ENCODE data around the gene COMMD1. TPM values are rescaled to one million over a fixed set of nuclear protein-coding genes. Genes with fewer than 3 reads are reported as not detected.

The COMMD1 gene
- total and polyA plus RNA-seq, 2 experiments from 2014 or later, result 30.5 to 71.1 TPM

- no peaks in the 10 kb centered on the region for H3K36me3 ChIP-seq (replicated peaks; ENCODE audit: insufficient read depth, low read depth)
- WGBS (ENCODE audit: low lambda C conversion rate, missing lambda C conversion rate), result 2% methylated on average over 71 of the region's 74 CpGs
- peak within 1 kb of the TSS; percentile 96 for H3K27ac ChIP-seq
- no peaks in the 10 kb centered on the region for H3K27me3 ChIP-seq
- no peaks in the 10 kb centered on the region for H3K9me2 ChIP-seq (replicated peaks; ENCODE audit: insufficient read depth)
- peak within 1 kb of the TSS; percentile 83 for H2AFZ ChIP-seq
- no peak for TF ChIP-seq EZH2 (IDR thresholded peaks at IDR 0.05; ENCODE audit: borderline replicate concordance)
- peaks cover 12% of the 10 kb centered on the region for H3K4me1 ChIP-seq (ENCODE audit: insufficient read depth)
- peak; percentile 94 for DNase-seq (ENCODE audit: low spot score)
- H3K4me3 ChIP-seq, result peak within 1 kb of the TSS; percentile 77
- peaks cover 47% of the 10 kb centered on the region for H3K79me2 ChIP-seq
- H3K9me3 ChIP-seq (ENCODE audit: low read depth), result no peaks in the 10 kb centered on the region
- peaks cover 30% of the 10 kb centered on the region for H4K20me1 ChIP-seq (ENCODE audit: insufficient read depth, poor library complexity, severe bottlenecking)
- peak within 1 kb of the TSS; percentile 77 for H3K4me2 ChIP-seq
Measured at GRCh38 chr2:61888267-61889055, 17.0 kb upstream of the COMMD1 start, which contains the start of gene CCT4. Gene CCT4, minus strand, starts transcription at chr2:61888656. Its CDS starts 149 bp downstream, at chr2:61888507.

- Histone ChIP-seq H3K36me3 (replicated peaks; ENCODE audit: insufficient read depth, low read depth) (no peaks in the 10 kb centered on the region), H3K9me2 (replicated peaks; ENCODE audit: insufficient read depth) (no peaks in the 10 kb centered on the region), H3K4me3 (no peak overlapping the region), H3K9me3 (ENCODE audit: low read depth) (no peaks in the 10 kb centered on the region), H3K27me3 (no peaks in the 10 kb centered on the region), H3K4me2 (no peak overlapping the region), H3K4me1 (ENCODE audit: insufficient read depth) (no peaks in the 10 kb centered on the region), H3K79me2 (no peaks in the 10 kb centered on the region), H3K27ac (no peak overlapping the region), H2AFZ (no peak overlapping the region), H4K20me1 (ENCODE audit: insufficient read depth, poor library complexity, severe bottlenecking) (no peaks in the 10 kb centered on the region)
- 43% methylated on average over 2 of the region's 2 CpGs for WGBS (ENCODE audit: low lambda C conversion rate, missing lambda C conversion rate)
- peak; percentile 36 for TF ChIP-seq CTCF (IDR thresholded peaks at IDR 0.05; ENCODE audit: poor library complexity)
- TF ChIP-seq EZH2 (IDR thresholded peaks at IDR 0.05; ENCODE audit: borderline replicate concordance), result no peak
- DNase-seq (ENCODE audit: low spot score), result peak; percentile 10
Measured at GRCh38 chr2:61898810-61899209, 6.7 kb upstream of the COMMD1 start.

- Histone ChIP-seq H3K4me1 (ENCODE audit: insufficient read depth) (no peaks in the 10 kb centered on the region), H3K36me3 (replicated peaks; ENCODE audit: insufficient read depth, low read depth) (no peaks in the 10 kb centered on the region), H4K20me1 (ENCODE audit: insufficient read depth, poor library complexity, severe bottlenecking) (no peaks in the 10 kb centered on the region), H3K9me2 (replicated peaks; ENCODE audit: insufficient read depth) (no peaks in the 10 kb centered on the region), H3K4me3 (no peak overlapping the region), H3K4me2 (no peak overlapping the region), H3K27ac (no peak overlapping the region), H3K27me3 (no peaks in the 10 kb centered on the region), H3K79me2 (no peaks in the 10 kb centered on the region), H2AFZ (no peak overlapping the region), H3K9me3 (ENCODE audit: low read depth) (no peaks in the 10 kb centered on the region)
- no peak for DNase-seq (ENCODE audit: low spot score)
- 58% methylated on average over 1 of the region's 1 CpG for WGBS (ENCODE audit: low lambda C conversion rate, missing lambda C conversion rate)
- TF ChIP-seq CTCF (IDR thresholded peaks at IDR 0.05; ENCODE audit: poor library complexity) (no peak), EZH2 (IDR thresholded peaks at IDR 0.05; ENCODE audit: borderline replicate concordance) (no peak)
Measured at GRCh38 chr2:61900281-61900680, 5.2 kb upstream of the COMMD1 start.

GRCh38 chr2:61906186-61906470 lies 654 bp downstream of the COMMD1 start:
- H3K36me3 ChIP-seq (replicated peaks; ENCODE audit: insufficient read depth, low read depth), result no peaks in the 10 kb centered on the region
- no peaks in the 10 kb centered on the region for H3K27me3 ChIP-seq
- H3K4me2 ChIP-seq, result peak overlapping the region; percentile 84
- H3K27ac ChIP-seq, result no peak overlapping the region
- whole genome bisulfite sequencing (ENCODE audit: low lambda C conversion rate, missing lambda C conversion rate), result 6% methylated on average over 6 of the region's 6 CpGs
- peak overlapping the region; percentile 61 for H3K4me3 ChIP-seq
- peaks cover 24% of the 10 kb centered on the region for H3K79me2 ChIP-seq
- peak overlapping the region; percentile 98 for H2AFZ ChIP-seq
- TF ChIP-seq EZH2phosphoT487 (IDR thresholded peaks at IDR 0.05; ENCODE audit: low read depth, severe bottlenecking, unreplicated experiment) (no peak), CTCF (IDR thresholded peaks at IDR 0.05; ENCODE audit: poor library complexity) (no peak), EZH2 (IDR thresholded peaks at IDR 0.05; ENCODE audit: borderline replicate concordance) (no peak)
- H4K20me1 ChIP-seq (ENCODE audit: insufficient read depth, poor library complexity, severe bottlenecking), result no peaks in the 10 kb centered on the region
- H3K9me2 ChIP-seq (replicated peaks; ENCODE audit: insufficient read depth), result no peaks in the 10 kb centered on the region
- no peaks in the 10 kb centered on the region for H3K4me1 ChIP-seq (ENCODE audit: insufficient read depth)
- DNase-seq (ENCODE audit: low spot score), result no peak
- no peaks in the 10 kb centered on the region for H3K9me3 ChIP-seq (ENCODE audit: low read depth)

All from hepatocyte (in vitro differentiated cells).